Stomach smooth muscle (tissue), 2 donors: Measurements from ENCODE around the gene CDKN1B.

ENCODE experiments used
- H3K27ac ChIP-seq: one replicate; pipeline ENCODE4 v1.7.0; 2013; ENCODE audit warnings: mild to moderate bottlenecking, low read length, inconsistent platforms
- H3K27me3 ChIP-seq, 2 donors: one replicate each; pipeline ENCODE4 v1.7.0; 2013; ENCODE audit warnings: low read length in 2 of 2; ENCODE audit not compliant: insufficient read depth in 2 of 2, control insufficient read depth in 1 of 2
- H3K36me3 ChIP-seq, 2 donors: one replicate each; pipeline ENCODE4 v1.7.0; 2013; ENCODE audit warnings: low read length in 2 of 2; ENCODE audit not compliant: control insufficient read depth in 2 of 2, insufficient read depth in 2 of 2
- H3K4me1 ChIP-seq: one replicate; pipeline ENCODE4 v1.7.0; 2013; ENCODE audit warnings: low read length; ENCODE audit not compliant: control insufficient read depth, insufficient read depth
- H3K4me3 ChIP-seq, 2 donors: one replicate each; pipeline ENCODE4 v1.7.0; 2013; ENCODE audit warnings: low read length in 2 of 2
- H3K9ac ChIP-seq, 2 donors: one replicate each; pipeline ENCODE4 v1.7.0; 2013; ENCODE audit warnings: low read length in 2 of 2, mild to moderate bottlenecking in 1 of 2
- H3K9me3 ChIP-seq, 2 donors: one replicate each; pipeline ENCODE4 v1.7.0; 2013; ENCODE audit warnings: low read length in 2 of 2; ENCODE audit not compliant: control insufficient read depth in 2 of 2
- donor health status: healthy.
- donor health status: Pancreatic carcinoma.

The CDKN1B gene

GRCh38 chr12:12684375-12685106 is 32.6 kb upstream of the CDKN1B start:
- H3K27me3 ChIP-seq = no peaks in the 10 kb centered on the region
- H3K9ac ChIP-seq = no peak overlapping the region
- no peak overlapping the region for H3K4me3 ChIP-seq
- H3K36me3 ChIP-seq = no peaks in the 10 kb centered on the region
- no peak overlapping the region for H3K27ac ChIP-seq
- no peaks in the 10 kb centered on the region for H3K9me3 ChIP-seq
- H3K4me1 ChIP-seq = no peaks in the 10 kb centered on the region

GRCh38 chr12:12685305-12685704 is 31.9 kb upstream of the CDKN1B start:
- Histone ChIP-seq H3K36me3 (no peaks in the 10 kb centered on the region), H3K9ac (no peak overlapping the region), H3K27me3 (no peaks in the 10 kb centered on the region), H3K4me1 (no peaks in the 10 kb centered on the region), H3K27ac (no peak overlapping the region), H3K9me3 (no peaks in the 10 kb centered on the region), H3K4me3 (no peak overlapping the region)

- no peak overlapping the region for H3K4me3 ChIP-seq
- no peak overlapping the region for H3K27ac ChIP-seq
- H3K4me1 ChIP-seq = no peaks in the 10 kb centered on the region
- no peak overlapping the region for H3K9ac ChIP-seq
- no peaks in the 10 kb centered on the region for H3K9me3 ChIP-seq
- H3K27me3 ChIP-seq = no peaks in the 10 kb centered on the region
- H3K36me3 ChIP-seq = no peaks in the 10 kb centered on the region
Observed at GRCh38 chr12:12686472-12686871, 30.7 kb upstream of the CDKN1B start.

- Histone ChIP-seq H3K4me3 (no peak overlapping the region), H3K36me3 (no peaks in the 10 kb centered on the region), H3K4me1 (no peaks in the 10 kb centered on the region), H3K9me3 (no peaks in the 10 kb centered on the region), H3K27ac (no peak overlapping the region), H3K27me3 (no peaks in the 10 kb centered on the region), H3K9ac (no peak overlapping the region)
Observed at GRCh38 chr12:12686925-12687324, 30.2 kb upstream of the CDKN1B start.

GRCh38 chr12:12689647-12690300 is 27.4 kb upstream of the CDKN1B start:
- no peak overlapping the region for H3K9ac ChIP-seq
- H3K4me1 ChIP-seq = no peaks in the 10 kb centered on the region
- no peaks in the 10 kb centered on the region for H3K9me3 ChIP-seq
- no peak overlapping the region for H3K27ac ChIP-seq
- H3K36me3 ChIP-seq = no peaks in the 10 kb centered on the region
- no peaks in the 10 kb centered on the region for H3K27me3 ChIP-seq
- no peak overlapping the region for H3K4me3 ChIP-seq

- Histone ChIP-seq H3K9ac (no peak overlapping the region), H3K4me3 (no peak overlapping the region), H3K36me3 (no peaks in the 10 kb centered on the region), H3K4me1 (no peaks in the 10 kb centered on the region), H3K9me3 (no peaks in the 10 kb centered on the region), H3K27ac (no peak overlapping the region), H3K27me3 (no peaks in the 10 kb centered on the region)
Observed at GRCh38 chr12:12691549-12691948, 25.6 kb upstream of the CDKN1B start.

- no peak overlapping the region for H3K9ac ChIP-seq
- H3K9me3 ChIP-seq = no peaks in the 10 kb centered on the region
- H3K4me1 ChIP-seq = no peaks in the 10 kb centered on the region
- H3K4me3 ChIP-seq = no peak overlapping the region
- H3K36me3 ChIP-seq = no peaks in the 10 kb centered on the region
- no peak overlapping the region for H3K27ac ChIP-seq
- no peaks in the 10 kb centered on the region for H3K27me3 ChIP-seq
Observed at GRCh38 chr12:12693111-12693671, 24.0 kb upstream of the CDKN1B start.

GRCh38 chr12:12696562-12697383 is 20.4 kb upstream of the CDKN1B start:
- H3K9ac ChIP-seq = peak overlapping the region; percentile 83 to 86
- no peaks in the 10 kb centered on the region for H3K9me3 ChIP-seq
- no peaks in the 10 kb centered on the region for H3K4me1 ChIP-seq
- H3K36me3 ChIP-seq = no peaks in the 10 kb centered on the region
- peak overlapping the region; percentile 72 to 82 for H3K4me3 ChIP-seq
- H3K27me3 ChIP-seq = no peaks in the 10 kb centered on the region
- H3K27ac ChIP-seq = peak overlapping the region; percentile 72

- H3K9ac ChIP-seq = no peak overlapping the region
- no peak overlapping the region for H3K27ac ChIP-seq
- no peaks in the 10 kb centered on the region for H3K27me3 ChIP-seq
- no peaks in the 10 kb centered on the region for H3K4me1 ChIP-seq
- H3K9me3 ChIP-seq = no peaks in the 10 kb centered on the region
- no peaks in the 10 kb centered on the region for H3K36me3 ChIP-seq
- H3K4me3 ChIP-seq = no peak overlapping the region
Observed at GRCh38 chr12:12699345-12699744, 17.8 kb upstream of the CDKN1B start.

- Histone ChIP-seq H3K27ac (no peak overlapping the region), H3K4me3 (no peak overlapping the region), H3K27me3 (no peaks in the 10 kb centered on the region), H3K4me1 (no peaks in the 10 kb centered on the region), H3K9me3 (no peaks in the 10 kb centered on the region), H3K36me3 (no peaks in the 10 kb centered on the region), H3K9ac (no peak overlapping the region)
Observed at GRCh38 chr12:12700254-12700653, 16.9 kb upstream of the CDKN1B start.
